ENCODE data around the gene MED7. TPM values are rescaled to one million over a fixed set of nuclear protein-coding genes. Genes with fewer than 3 reads are reported as not detected.

MED7 gene
- total and polyA plus RNA-seq, 10 of the 15 experiments (the other 5 are each of a cell fraction or from before 2014, with no cell fraction given): 9.3 to 47.7 (median 22.7) TPM

- TF ChIP-seq ZBTB40 (IDR thresholded peaks at IDR 0.05; ENCODE audit: borderline replicate concordance) (no peak), PML (IDR thresholded peaks at IDR 0.05; ENCODE audit: low read length) (no peak), ATF7 (IDR thresholded peaks at IDR 0.05; ENCODE audit: low read depth) (0 out of 2 replicates have a peak, but pooled peaks have one; percentile 29), JUNB (IDR thresholded peaks at IDR 0.05) (0 out of 2 replicates have a peak, but pooled peaks have one; percentile 12), CREM (IDR thresholded peaks at IDR 0.05; ENCODE audit: low read depth) (0 out of 2 replicates have a peak, but pooled peaks have one; percentile 8), FOS (IDR thresholded peaks at IDR 0.05; ENCODE audit: borderline replicate concordance, extremely low read depth, insufficient read length) (no peak), USF2 (IDR thresholded peaks at IDR 0.05; ENCODE audit: borderline replicate concordance, low read depth, low read length) (no peak), NR2C1 (IDR thresholded peaks at IDR 0.05) (no peak), JUND (IDR thresholded peaks at IDR 0.05; ENCODE audit: low read depth, low read length) (no peak), EZH2 (IDR thresholded peaks at IDR 0.05; ENCODE audit: borderline replicate concordance, control insufficient read depth, low read depth, low read length) (no peak), PRDM15 (CRISPR knock-in tag; IDR thresholded peaks at IDR 0.05) (no peak), IKZF1 (conservative IDR thresholded peaks at IDR 0.05) (no peak; the same call in 1 of the 2 replicates), SMAD5 (IDR thresholded peaks at IDR 0.05; ENCODE audit: low read depth) (no peak), EED (IDR thresholded peaks at IDR 0.05; ENCODE audit: low read depth) (peak; percentile 65; the same call in 1 of the 2 replicates), CTCF (IDR thresholded peaks at IDR 0.05 in 2 of 3, conservative IDR thresholded peaks at IDR 0.05 in 1 of 3; ENCODE audit: control insufficient read depth in 2 of 3, extremely low read depth in 1 of 3, insufficient read depth in 1 of 3, low read depth in 3 of 3, low read length in 3 of 3) (no peak), IKZF2 (IDR thresholded peaks at IDR 0.05) (peak; percentile 45 to 48; a peak in 2 of 4 replicates), TBL1XR1 (IDR thresholded peaks at IDR 0.05; ENCODE audit: low read depth, low read length) (0 out of 2 replicates have a peak, but pooled peaks have one; percentile 20), RELA (IDR thresholded peaks at IDR 0.05; ENCODE audit: borderline replicate concordance, partially characterized antibody) (no peak), PKNOX1 (IDR thresholded peaks at IDR 0.05) (peak; percentile 14; the same call in 1 of the 2 replicates)
These were observed 33.7 kb downstream of the MED7 start, which contains the start of gene HAVCR2 (continued) for GRCh38 chr5:157108976-157109375.

Data from GM12878 (cell line).